ENCODE results near the gene SLC35A4. TPM values are rescaled to one million over a fixed set of nuclear protein-coding genes. Genes with fewer than 3 reads are reported as not detected.
A peak's percentile ranks its signal among the peaks of the same experiment; 100 is the strongest.

Gene SLC35A4, protein sequence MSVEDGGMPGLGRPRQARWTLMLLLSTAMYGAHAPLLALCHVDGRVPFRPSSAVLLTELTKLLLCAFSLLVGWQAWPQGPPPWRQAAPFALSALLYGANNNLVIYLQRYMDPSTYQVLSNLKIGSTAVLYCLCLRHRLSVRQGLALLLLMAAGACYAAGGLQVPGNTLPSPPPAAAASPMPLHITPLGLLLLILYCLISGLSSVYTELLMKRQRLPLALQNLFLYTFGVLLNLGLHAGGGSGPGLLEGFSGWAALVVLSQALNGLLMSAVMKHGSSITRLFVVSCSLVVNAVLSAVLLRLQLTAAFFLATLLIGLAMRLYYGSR
- 76.0 and 77.9 TPM in 2 replicates for total RNA-seq

DNA sequence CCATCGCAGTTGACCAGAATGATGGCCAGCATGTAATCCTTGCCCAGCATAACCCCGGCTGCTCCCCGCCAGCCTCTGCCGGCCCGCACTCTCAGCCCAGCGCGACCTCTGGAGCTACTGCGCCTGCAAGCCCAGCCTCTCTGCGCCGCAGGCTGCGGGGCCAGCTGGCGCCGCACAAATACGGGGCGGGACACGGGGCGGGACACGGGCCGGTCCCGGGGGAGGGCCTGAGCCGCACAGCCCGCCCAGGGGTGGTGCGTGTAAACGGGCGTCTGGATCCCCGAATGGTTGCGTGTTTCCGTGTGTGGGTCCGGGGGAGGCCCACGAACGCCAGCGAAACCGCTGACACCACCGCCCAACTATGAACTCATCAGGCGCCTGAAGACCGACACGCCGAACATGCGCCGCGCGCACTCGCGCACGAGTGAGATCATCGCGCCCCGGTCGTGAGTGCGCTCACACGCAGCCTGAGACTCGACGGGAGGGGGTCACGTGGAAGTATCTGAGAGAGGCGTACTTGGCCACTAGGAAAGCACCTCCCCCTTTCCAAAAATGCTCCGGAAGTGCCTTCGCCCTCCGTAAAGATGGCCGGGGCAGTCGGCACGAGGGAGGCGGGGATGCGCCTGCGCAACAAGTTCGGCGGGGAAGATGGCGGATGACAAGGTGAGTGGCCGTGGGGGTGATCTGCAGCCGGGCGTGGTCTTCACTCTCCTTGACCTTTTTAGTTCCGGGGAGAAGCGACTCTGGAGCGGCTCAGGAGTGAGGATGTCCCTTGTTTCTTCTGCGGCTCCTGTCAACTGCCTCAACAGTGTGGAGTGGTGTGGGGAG is at the start of gene SLC35A4, which contains the start of gene APBB3:
Gene SLC35A4 (plus strand): TSS at position 633 of the 828 bp plus-strand sequence. CDS start 2,342 bp downstream, outside the sequence.
Gene APBB3 (minus strand): TSS at position 403 of the 828 bp plus-strand sequence. CDS start 353 bp downstream, at position 50.
- DNase-seq (peak; percentile 89), ATAC-seq (ENCODE audit: low read depth) (peak; percentile 90)
- H3K4me1 Mint-ChIP-seq: peaks cover 57% of the 10 kb centered on the region
- peak within 1 kb of the TSS; percentile 90 for H3K27ac Mint-ChIP-seq
- H3K27me3 Mint-ChIP-seq: no peaks in the 10 kb centered on the region
- POLR2A ChIA-PET: interaction anchor here (0.6 to 3.6 kb wide), 10 partner anchors 13 to 136 kb away, joined by 3 to 39 read pairs (median 5); partner anchors contain the start of genes EIF4EBP3, IK, NDUFA2 and ZMAT2
- peak within 1 kb of the TSS; percentile 98 for H3K4me3 Mint-ChIP-seq
- intact Hi-C loops (cut with micrococcal nuclease): loop anchor here (1.0 kb wide), 10 partner anchors 8 to 389 kb away; partner anchors contain the start of genes ANKHD1, CYSTM1, EIF4EBP3 and HARS1
- H3K9me3 Mint-ChIP-seq: no peaks in the 10 kb centered on the region
- CTCF ChIA-PET: no interaction called here
- TF ChIP-seq, protein P1, sequence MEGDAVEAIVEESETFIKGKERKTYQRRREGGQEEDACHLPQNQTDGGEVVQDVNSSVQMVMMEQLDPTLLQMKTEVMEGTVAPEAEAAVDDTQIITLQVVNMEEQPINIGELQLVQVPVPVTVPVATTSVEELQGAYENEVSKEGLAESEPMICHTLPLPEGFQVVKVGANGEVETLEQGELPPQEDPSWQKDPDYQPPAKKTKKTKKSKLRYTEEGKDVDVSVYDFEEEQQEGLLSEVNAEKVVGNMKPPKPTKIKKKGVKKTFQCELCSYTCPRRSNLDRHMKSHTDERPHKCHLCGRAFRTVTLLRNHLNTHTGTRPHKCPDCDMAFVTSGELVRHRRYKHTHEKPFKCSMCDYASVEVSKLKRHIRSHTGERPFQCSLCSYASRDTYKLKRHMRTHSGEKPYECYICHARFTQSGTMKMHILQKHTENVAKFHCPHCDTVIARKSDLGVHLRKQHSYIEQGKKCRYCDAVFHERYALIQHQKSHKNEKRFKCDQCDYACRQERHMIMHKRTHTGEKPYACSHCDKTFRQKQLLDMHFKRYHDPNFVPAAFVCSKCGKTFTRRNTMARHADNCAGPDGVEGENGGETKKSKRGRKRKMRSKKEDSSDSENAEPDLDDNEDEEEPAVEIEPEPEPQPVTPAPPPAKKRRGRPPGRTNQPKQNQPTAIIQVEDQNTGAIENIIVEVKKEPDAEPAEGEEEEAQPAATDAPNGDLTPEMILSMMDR (IDR thresholded peaks at IDR 0.05): no peak
- H3K36me3 Mint-ChIP-seq (ENCODE audit: low read depth): peaks cover 44% of the 10 kb centered on the region

DNA sequence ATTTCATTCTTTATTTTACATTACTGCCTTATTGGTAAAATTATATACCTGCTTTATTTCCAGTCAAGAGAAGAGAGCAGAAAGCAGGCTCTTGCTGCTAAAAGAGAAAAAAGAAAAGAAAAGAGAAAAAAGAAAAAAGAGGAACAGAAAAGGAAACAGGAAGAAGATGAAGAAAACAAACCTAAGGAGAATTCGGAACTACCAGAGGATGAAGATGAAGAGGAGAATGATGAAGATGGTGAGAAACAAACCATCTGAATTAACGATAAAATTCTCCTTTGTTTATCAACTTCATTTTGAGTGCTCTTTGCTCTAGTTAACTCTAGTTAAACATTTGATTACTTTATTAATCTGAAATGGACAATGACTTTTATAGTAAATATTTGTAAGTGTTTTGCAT is 40.6 kb upstream of the SLC35A4 start:
- DNase-seq (no peak), ATAC-seq (ENCODE audit: low read depth) (no peak)
- ChIA-PET CTCF (no interaction called here), POLR2A (no interaction called here)
- intact Hi-C loops (cut with micrococcal nuclease): no loop called here
- TF ChIP-seq, protein P1 (IDR thresholded peaks at IDR 0.05): no peak
- Mint-ChIP-seq H3K4me3 (no peak overlapping the region), H3K27me3 (no peaks in the 10 kb centered on the region), H3K9me3 (no peaks in the 10 kb centered on the region), H3K27ac (peak overlapping the region; percentile 62), H3K36me3 (ENCODE audit: low read depth) (peaks cover 54% of the 10 kb centered on the region), H3K4me1 (peaks cover 8% of the 10 kb centered on the region)

DNA sequence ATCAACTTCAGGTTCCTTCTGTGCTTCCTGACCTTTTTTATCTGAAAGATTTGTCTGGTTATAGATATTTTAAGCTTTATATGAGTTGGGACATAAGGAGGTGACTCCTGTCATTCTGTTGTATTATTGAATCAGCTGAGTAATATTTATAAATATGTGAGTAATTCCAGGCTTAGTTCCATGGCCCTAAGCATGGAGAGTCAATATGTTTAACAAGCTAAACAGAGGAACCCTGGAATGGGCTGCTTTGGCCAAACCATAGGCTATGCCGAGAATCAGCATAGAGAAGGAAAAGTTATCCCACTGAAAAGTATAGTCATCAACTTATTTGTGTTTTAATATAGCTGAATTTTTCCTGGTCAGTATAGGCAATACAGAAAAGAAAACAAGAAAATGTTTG is 24.4 kb upstream of the SLC35A4 start:
- ATAC-seq (ENCODE audit: low read depth) (no peak), DNase-seq (no peak)
- Mint-ChIP-seq H3K9me3 (no peaks in the 10 kb centered on the region), H3K4me3 (no peak overlapping the region), H3K27me3 (no peaks in the 10 kb centered on the region), H3K27ac (no peak overlapping the region), H3K36me3 (ENCODE audit: low read depth) (peaks cover 78% of the 10 kb centered on the region), H3K4me1 (peaks cover 2% of the 10 kb centered on the region)
- CTCF ChIA-PET: no interaction called here
- intact Hi-C loops (cut with micrococcal nuclease): no loop called here
- POLR2A ChIA-PET: interaction anchor here (0.8 kb wide), 1 partner anchor 9 kb away, joined by 3 read pairs; no protein-coding TSS in a partner anchor
- TF ChIP-seq, protein P1 (IDR thresholded peaks at IDR 0.05): no peak

DNA sequence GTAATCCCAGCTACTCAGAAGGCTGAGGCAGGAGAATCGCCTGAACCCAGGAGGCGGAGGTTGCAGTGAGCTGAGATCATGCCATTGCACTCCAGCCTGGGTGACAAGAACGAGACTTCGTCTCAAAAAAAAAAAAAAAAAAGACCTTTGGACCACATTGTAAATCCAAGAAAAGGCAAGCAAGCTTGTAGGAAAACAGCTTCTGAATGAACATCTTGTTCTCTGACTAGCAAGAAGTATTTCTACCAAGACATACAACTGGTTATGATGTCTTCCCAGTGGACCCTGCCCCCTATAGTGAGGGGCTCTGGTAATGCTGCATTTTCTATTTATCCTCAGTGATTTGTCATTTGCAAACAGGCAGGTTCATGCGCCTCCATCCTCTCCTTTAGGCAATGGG is 21.7 kb upstream of the SLC35A4 start:
- ChIA-PET POLR2A (no interaction called here), CTCF (no interaction called here)
- Mint-ChIP-seq H3K9me3 (no peaks in the 10 kb centered on the region), H3K36me3 (ENCODE audit: low read depth) (peaks cover 63% of the 10 kb centered on the region), H3K4me1 (peaks cover 11% of the 10 kb centered on the region), H3K27ac (no peak overlapping the region), H3K4me3 (no peak overlapping the region), H3K27me3 (no peaks in the 10 kb centered on the region)
- TF ChIP-seq, protein P1 (IDR thresholded peaks at IDR 0.05): no peak
- intact Hi-C loops (cut with micrococcal nuclease): no loop called here
- no peak for DNase-seq
- no peak for ATAC-seq (ENCODE audit: low read depth)

Data from activated B cell treated with CpG ODN at 0.5 μM for 24 hours (primary cell).